HG02759 (cell line): ENCODE measurements around the gene CCDC136.
A peak's percentile ranks its signal among the peaks of the same experiment; 100 is the strongest.

Experiments
- ATAC-seq: cut with Tn5 transposase; IDR thresholded peaks from one replicate; pipeline ENCODE4 v1.9.1; 2021; ENCODE audit warnings: mild to moderate bottlenecking, moderate library complexity; ENCODE audit not compliant: unreplicated experiment

Gene CCDC136

GRCh38 chr7:128791121-128791971, at the start of gene CCDC136:
CCDC136 (plus strand) TSS chr7:128791968; CDS start chr7:128792412, 444 bp downstream.
- peak; percentile 88 for ATAC-seq

- ATAC-seq, result no peak
These were observed 49.6 kb upstream of the CCDC136 start for GRCh38 chr7:128742206-128742605.

GRCh38 chr7:128743112-128743772, 48.5 kb upstream of the CCDC136 start:
- no peak for ATAC-seq

GRCh38 chr7:128744366-128744905, 47.3 kb upstream of the CCDC136 start:
- ATAC-seq, result no peak

GRCh38 chr7:128745706-128746105, 46.1 kb upstream of the CCDC136 start:
- no peak for ATAC-seq

DNA sequence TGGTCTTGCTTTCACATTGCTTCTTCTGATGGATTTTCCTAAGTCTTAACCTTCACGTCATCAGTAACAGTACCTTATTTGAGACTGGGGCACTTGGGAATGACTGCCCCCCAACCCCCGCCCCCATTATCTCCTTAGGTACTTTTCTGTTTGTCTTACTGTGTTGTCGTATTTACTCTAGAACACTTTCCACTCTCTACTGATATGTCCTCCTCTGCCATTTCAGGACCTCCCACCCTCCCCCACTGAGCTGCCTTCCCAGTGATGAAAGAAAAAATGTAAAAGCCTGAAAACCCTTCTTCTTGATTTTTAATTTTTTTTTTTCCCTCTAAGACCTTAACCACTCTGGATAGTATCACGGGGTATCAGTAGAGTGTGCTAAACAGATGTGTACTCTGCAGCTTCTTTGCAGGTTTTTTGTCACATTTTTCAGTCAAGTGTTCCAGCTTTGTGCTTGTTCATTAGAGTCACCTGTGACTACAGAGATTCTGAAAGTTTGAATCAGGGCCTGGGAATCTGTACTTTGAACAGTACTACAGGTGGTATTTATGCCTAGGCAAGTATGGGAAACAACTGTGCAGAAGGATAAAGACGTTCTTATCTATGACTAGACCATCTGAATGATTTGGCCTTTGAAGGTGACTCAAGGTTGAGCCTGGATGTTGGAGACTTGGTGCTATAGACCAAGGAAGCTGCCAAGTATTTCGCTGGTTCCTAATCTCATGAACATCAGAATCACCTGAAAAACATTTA, 44.3 kb upstream of the CCDC136 start:
- no peak for ATAC-seq

GRCh38 chr7:128752251-128752650, 39.5 kb upstream of the CCDC136 start:
- no peak for ATAC-seq

DNA sequence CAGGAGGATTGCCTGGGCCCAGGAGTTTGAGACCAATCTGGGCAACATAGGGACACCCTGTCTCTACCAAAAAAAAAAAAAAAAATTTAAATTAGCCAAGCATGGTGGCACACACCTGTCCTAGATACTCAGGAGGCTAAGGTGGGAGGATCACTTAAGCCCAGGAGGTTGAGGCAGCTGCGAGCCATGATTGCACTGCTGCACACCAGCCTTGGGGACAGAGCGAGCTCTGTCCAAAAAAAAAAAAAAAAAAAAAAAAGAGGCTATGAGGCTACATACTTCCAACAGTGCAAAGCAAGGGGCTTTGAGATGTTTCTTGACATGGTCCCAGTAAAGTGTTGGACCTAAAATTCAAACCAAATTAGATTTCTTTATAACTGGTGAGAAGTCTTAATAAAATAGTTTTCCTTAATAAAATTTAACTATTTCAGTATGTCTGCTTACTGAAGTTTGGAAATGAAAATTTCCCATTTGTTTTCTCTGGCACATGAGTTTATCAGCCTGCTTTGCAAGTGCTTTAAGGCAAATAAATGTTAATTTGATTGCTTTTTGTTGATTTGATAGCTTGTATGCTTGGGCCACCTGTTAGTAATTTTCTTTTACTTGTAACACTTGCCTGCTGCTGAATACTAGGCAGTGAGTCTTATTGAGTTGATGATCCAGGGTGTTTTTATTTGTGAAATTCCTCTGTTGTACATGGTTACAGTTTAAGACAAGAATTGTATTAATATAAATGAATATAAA, 36.5 kb upstream of the CCDC136 start:
- no peak for ATAC-seq

DNA sequence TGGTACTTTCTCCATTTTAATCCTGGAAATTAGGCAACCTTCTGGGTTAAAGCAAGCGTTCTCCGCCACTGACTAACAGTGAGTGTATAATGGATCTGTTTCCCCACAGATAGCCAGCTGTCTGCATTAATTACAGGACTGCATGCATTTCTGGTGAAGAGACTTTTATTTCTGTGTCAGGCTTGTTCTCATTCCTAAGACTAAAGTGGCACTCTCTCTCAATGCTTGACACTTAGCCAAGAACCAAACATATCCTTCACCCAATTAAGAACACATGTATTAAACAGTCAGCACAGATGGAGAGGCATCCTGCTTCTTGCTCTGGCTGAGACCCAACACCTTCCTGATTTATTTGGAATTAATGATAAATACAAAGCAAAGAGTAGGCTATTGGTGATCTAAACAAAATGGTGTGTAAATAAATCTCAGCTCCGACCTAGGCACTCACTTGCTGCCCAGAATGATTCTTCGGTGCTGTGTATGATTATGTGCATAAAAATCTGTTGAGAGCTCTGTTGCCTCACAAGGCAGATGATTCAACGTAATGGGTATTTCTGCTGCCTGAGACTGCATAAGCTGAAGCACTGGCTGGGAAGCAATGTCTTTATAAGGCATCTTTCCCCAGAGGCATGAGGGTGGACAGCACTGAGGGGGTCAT, 35.8 kb upstream of the CCDC136 start:
- ATAC-seq, result no peak

DNA sequence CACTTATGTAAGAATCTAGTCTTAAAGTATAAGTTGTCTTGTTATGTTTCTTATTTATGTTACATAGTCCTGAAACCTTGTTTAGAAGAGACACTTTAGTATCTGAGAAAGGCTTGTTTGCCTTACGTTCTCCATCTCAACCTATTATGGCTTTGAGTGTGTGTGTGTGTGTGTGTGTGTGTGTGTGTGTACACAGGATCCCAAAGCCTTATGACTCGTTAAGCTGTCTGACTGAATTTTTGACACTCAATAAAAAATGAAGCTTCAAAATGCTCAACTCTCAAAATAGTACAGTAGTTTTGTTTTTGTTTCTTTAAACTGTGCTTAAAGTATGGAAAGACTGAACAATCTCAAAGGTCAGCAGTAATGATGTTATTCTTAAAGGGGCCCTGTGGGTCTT, 34.6 kb upstream of the CCDC136 start:
- no peak for ATAC-seq

DNA sequence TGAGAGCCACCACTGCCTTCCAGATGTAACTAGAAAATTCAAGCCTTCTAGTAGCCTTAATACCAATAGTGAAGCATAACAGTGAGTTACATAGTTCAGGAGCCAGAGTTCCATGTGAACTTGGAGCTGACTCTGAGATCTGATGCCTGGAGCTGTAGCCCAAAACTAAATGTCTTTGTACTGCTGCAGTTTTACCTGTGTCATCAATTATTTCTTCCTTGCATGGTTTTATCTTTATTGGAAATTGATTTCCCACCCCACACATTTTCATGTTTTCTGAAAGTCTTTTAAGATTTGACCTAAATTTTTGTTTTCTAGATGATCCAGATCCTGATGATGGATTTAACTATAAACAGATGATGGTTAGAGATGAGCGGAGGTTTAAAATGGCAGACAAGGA, 33.2 kb upstream of the CCDC136 start:
- no peak for ATAC-seq

DNA sequence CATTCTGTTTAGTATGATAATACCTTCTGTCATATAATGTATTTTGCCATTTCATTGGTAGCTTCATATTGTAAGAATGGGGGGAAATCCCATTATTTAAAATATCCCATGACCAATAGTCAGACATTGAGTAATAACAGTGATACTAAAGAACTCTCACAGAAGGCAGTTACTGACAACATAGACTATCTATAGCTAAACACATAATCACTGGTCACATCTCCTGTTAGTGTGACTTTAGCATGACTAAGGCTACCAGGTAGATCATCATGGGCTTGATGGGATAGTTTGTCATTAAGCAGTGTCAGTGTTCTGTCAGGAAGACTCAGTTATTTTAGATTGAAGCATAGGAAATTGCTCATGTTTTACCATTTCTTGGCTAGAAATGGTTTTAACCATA, 32.5 kb upstream of the CCDC136 start:
- no peak for ATAC-seq

GRCh38 chr7:128763541-128763940, 28.2 kb upstream of the CCDC136 start:
- no peak for ATAC-seq

- no peak for ATAC-seq
These were observed 24.2 kb upstream of the CCDC136 start for GRCh38 chr7:128767475-128768110.

- no peak for ATAC-seq
These were observed 21.5 kb upstream of the CCDC136 start for GRCh38 chr7:128770233-128770632.

DNA sequence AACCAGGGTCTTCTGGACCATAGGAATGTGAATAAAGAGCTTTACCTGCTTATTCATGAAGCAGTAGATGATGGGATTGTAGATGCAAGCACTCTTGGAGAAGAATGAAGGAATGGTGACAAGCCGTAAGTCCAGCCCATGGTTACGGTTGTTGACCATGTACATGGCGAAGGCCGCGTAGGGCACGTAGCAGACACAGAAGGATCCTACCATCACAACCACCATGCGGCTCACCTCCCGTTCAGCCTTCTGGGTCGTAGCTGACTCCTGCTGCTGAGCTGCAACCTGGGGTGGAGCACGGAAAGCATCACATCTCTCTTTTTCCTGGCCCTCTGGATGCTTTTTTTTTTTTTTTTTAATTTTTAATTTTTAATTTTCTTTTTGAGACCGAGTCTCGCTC, 18.2 kb upstream of the CCDC136 start:
- ATAC-seq, result no peak

DNA sequence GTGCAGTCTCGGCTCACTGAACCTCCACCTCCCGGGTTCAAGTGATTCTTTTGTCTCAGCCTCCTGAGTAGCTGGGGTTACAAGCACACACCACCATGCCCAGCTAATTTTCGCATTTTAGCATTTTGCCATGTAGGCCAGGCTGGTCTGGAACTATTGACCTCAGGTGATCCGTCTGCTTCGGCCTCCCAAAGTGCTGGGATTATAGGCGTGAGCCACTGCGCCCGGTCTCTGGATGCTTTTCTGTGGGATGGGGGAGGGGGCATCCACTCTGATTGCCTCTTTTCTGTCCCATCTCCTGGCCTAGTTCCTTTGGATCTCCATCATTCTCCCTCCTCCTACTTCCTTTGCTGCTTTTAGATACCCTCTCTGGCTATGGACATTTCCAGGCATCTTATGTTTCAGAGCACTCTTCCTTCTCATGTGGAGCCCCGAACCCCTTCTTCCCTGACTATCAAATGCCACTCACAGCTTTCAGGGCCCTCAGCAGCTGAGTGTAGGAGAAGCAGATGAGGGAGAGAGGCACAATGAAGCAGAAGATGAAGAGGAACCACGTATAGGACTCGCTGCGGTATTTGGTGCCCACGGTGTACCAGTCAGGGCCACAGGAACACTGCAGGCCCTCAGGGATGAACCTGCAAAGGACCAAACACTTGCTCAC, 17.6 kb upstream of the CCDC136 start:
- ATAC-seq, result no peak

- ATAC-seq, result no peak
These were observed 16.8 kb upstream of the CCDC136 start for GRCh38 chr7:128774921-128775320.
